Measurements from ENCODE around the gene ZNF81. TPM values are rescaled to one million over a fixed set of nuclear protein-coding genes. Genes with fewer than 3 reads are reported as not detected.

Gene ZNF81
- total RNA-seq, 3 donors from 2014 or later, result 5.4 to 7.6 (median 7.6) TPM

- peaks cover 35% of the 10 kb centered on the region for H3K36me3 Mint-ChIP-seq (ENCODE audit: insufficient read depth)
- ATAC-seq, result no peak
Observed at GRCh38 chrX:47862680-47863079, 26.0 kb downstream of the ZNF81 start.

DNA sequence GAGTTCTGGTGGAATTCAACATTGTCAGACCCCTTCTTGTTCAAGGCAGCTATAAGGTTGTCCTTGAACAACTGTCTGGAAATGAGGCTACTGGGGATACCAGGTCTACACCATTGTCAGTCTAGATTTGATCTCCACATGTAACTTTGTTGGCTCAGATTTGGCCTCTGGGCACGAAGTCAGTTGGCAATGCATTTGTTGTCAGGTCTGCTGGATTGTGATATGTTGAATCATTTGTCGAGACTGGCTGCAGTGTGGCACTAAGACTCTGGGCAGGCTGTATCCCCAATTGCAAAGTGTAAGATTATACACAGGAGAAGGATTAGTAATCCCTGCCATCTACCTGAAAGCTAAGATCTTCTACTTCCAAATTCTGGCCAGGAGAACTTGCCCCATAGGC lies 26.5 kb downstream of the ZNF81 start:
- Mint-ChIP-seq H3K9me3 (no peaks in the 10 kb centered on the region), H3K27me3 (ENCODE audit: low read depth) (no peaks in the 10 kb centered on the region), H3K4me3 (no peak overlapping the region), H3K36me3 (ENCODE audit: insufficient read depth) (peaks cover 35% of the 10 kb centered on the region), H3K4me1 (ENCODE audit: low read depth) (no peaks in the 10 kb centered on the region)
- DNase-seq, result no peak
- ATAC-seq, result no peak

More at GRCh38 chrX:47862680-47863079, 26.0 kb downstream of the ZNF81 start:
- H3K27me3 Mint-ChIP-seq (ENCODE audit: low read depth), result no peaks in the 10 kb centered on the region
- H3K4me3 Mint-ChIP-seq, result no peak overlapping the region
- no peaks in the 10 kb centered on the region for H3K9me3 Mint-ChIP-seq
- no peak for DNase-seq
- no peaks in the 10 kb centered on the region for H3K4me1 Mint-ChIP-seq (ENCODE audit: low read depth)

DNA sequence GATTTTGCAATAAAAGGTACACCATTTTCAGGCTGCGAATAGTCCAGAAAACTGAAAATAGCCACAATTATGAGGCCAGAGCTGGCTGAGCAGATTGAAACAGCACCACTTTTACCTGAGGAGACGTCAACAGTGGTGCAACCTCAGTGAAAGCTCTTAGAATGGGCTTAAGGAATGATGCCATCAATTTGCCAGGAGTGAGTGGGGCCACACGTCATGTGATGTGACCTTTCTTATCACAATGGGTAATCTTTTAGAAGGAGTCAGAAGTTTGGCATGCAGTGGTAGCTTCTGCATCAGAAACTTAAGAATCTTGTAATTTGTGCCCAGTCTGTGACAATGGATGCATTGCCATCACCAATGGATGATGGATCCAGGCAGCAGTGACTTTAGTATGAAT lies 27.6 kb downstream of the ZNF81 start:
- H3K4me1 Mint-ChIP-seq (ENCODE audit: low read depth), result no peaks in the 10 kb centered on the region
- H3K4me3 Mint-ChIP-seq, result no peak overlapping the region
- H3K27me3 Mint-ChIP-seq (ENCODE audit: low read depth), result no peaks in the 10 kb centered on the region
- H3K36me3 Mint-ChIP-seq (ENCODE audit: insufficient read depth), result peaks cover 40% of the 10 kb centered on the region
- no peaks in the 10 kb centered on the region for H3K9me3 Mint-ChIP-seq
- DNase-seq (no peak), ATAC-seq (no peak)

- Mint-ChIP-seq H3K4me3 (no peak overlapping the region), H3K9me3 (no peaks in the 10 kb centered on the region), H3K27me3 (ENCODE audit: low read depth) (no peaks in the 10 kb centered on the region), H3K36me3 (ENCODE audit: insufficient read depth) (peaks cover 36% of the 10 kb centered on the region), H3K4me1 (ENCODE audit: low read depth) (no peaks in the 10 kb centered on the region)
- no peak for DNase-seq
- no peak for ATAC-seq
Observed at GRCh38 chrX:47864785-47865184, 28.1 kb downstream of the ZNF81 start.

DNA sequence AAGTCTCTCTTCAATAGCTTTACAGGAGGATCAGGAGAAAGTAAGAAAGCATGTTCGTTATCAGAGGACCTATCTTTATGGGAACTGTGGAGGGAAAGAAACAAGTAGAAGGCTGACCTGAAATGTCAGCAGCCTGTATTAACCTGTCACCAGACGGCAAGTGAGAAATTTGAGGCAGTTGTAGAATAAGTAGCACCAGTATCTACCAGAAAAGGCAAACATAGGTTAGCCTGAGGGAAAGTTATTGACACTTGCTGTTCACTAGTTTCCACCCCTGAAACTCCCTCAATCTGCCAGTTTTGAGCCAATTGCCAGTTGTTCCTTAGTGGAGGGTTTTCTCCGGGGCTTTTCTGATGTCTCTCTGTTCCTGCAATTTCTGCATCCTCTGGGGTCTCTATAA lies 36.4 kb downstream of the ZNF81 start:
- peaks cover 12% of the 10 kb centered on the region for H3K9me3 Mint-ChIP-seq
- no peak overlapping the region for H3K4me3 Mint-ChIP-seq
- H3K27me3 Mint-ChIP-seq (ENCODE audit: low read depth), result no peaks in the 10 kb centered on the region
- DNase-seq, result no peak
- no peak for ATAC-seq
- peaks cover 34% of the 10 kb centered on the region for H3K36me3 Mint-ChIP-seq (ENCODE audit: insufficient read depth)
- no peaks in the 10 kb centered on the region for H3K4me1 Mint-ChIP-seq (ENCODE audit: low read depth)

DNA sequence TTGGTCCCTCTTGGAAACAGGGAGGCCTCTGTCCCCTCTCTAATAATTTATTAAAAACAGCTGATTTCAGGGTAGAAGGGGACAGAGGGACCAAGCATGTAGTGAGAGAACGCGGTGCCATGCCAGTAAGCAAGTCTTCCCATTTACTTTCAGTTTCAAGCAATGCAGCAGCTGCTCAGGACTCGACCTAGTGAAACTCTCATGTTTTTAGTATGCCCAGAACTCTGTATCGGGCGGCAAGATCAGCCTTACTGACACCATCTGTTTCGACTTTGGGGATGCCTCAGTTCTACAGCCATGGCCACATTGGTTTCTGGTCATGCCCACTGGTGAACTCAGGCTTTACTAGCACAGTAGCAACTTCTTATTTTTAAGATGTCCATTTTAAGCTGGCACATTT lies 40.6 kb downstream of the ZNF81 start:
- Mint-ChIP-seq H3K27me3 (ENCODE audit: low read depth) (no peaks in the 10 kb centered on the region), H3K36me3 (ENCODE audit: insufficient read depth) (peaks cover 27% of the 10 kb centered on the region), H3K4me3 (no peak overlapping the region), H3K4me1 (ENCODE audit: low read depth) (peaks cover 2% of the 10 kb centered on the region), H3K9me3 (peaks cover 8% of the 10 kb centered on the region)
- no peak for ATAC-seq
- DNase-seq, result no peak

DNA sequence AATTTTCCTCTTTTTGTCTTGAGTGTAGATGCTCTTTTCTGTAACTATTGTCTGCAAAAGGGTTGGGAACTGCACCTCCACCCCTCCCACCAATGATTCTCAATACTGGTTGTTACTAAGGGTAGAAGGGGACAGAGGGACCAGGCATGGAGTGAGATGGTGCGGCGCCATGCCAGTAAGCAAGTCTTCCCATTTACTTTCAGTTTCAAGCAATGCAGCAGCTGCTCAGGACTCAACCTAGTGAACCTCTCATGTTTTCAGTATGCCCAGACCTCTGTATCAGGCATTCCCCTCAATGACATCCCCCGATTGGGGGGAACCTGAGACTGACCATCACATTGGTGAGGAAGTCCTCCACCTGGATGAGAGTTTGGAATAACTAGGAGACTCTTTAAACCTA lies 41.5 kb downstream of the ZNF81 start:
- H3K27me3 Mint-ChIP-seq (ENCODE audit: low read depth), result no peaks in the 10 kb centered on the region
- no peak overlapping the region for H3K4me3 Mint-ChIP-seq
- peaks cover 2% of the 10 kb centered on the region for H3K9me3 Mint-ChIP-seq
- H3K4me1 Mint-ChIP-seq (ENCODE audit: low read depth), result peaks cover 2% of the 10 kb centered on the region
- peaks cover 23% of the 10 kb centered on the region for H3K36me3 Mint-ChIP-seq (ENCODE audit: insufficient read depth)
- DNase-seq (no peak), ATAC-seq (no peak)

DNA sequence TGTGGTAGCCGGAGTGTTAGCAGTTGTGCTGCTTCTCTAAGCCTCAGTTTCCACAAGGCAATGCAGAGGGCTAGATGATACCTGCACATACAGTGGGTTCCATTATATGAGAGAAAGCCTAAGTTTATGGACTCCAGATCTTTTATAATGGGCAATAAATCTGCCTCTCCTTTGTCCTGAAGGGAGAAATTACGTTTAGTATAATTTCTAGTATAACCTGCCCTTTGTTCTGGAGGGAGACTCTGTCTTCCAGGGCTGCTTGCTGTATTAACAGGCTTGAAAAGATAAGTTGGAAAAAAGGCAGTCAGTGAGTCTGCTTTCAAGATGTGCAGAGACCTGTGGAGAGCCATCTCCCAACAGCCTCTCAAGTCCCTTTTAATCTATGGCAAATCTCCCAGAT lies 42.8 kb downstream of the ZNF81 start:
- H3K9me3 Mint-ChIP-seq, result no peaks in the 10 kb centered on the region
- no peak overlapping the region for H3K4me3 Mint-ChIP-seq
- no peaks in the 10 kb centered on the region for H3K27me3 Mint-ChIP-seq (ENCODE audit: low read depth)
- no peak for DNase-seq
- H3K36me3 Mint-ChIP-seq (ENCODE audit: insufficient read depth), result peaks cover 16% of the 10 kb centered on the region
- peaks cover 2% of the 10 kb centered on the region for H3K4me1 Mint-ChIP-seq (ENCODE audit: low read depth)
- no peak for ATAC-seq

GRCh38 chrX:47880927-47881326 lies 44.2 kb downstream of the ZNF81 start:
- ATAC-seq (no peak), DNase-seq (no peak)
- Mint-ChIP-seq H3K27me3 (ENCODE audit: low read depth) (no peaks in the 10 kb centered on the region), H3K36me3 (ENCODE audit: insufficient read depth) (peaks cover 27% of the 10 kb centered on the region), H3K4me1 (ENCODE audit: low read depth) (peaks cover 2% of the 10 kb centered on the region), H3K9me3 (no peaks in the 10 kb centered on the region), H3K4me3 (no peak overlapping the region)

DNA sequence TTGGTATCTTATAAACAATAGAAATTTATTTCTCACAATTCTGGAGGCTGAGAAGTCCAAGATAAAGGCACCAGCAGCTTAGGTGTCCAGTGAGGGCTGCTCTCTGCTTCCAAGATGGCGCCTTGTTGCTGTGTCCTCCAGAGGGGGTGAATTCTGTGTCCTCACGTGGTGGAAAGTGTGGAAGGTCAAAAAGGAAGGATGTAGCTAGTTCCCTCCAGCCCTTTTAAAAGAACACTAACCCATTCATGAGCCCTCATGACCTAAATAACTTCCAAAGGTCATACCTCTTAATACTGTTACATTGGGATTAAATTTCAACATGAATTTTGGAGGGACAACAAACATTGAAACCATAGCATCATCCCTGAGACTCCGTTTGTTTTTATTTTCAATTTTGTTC lies 48.8 kb downstream of the ZNF81 start:
- Mint-ChIP-seq H3K36me3 (ENCODE audit: insufficient read depth) (peaks cover 40% of the 10 kb centered on the region), H3K9me3 (no peaks in the 10 kb centered on the region), H3K4me3 (no peak overlapping the region), H3K27me3 (ENCODE audit: low read depth) (no peaks in the 10 kb centered on the region), H3K4me1 (ENCODE audit: low read depth) (peaks cover 2% of the 10 kb centered on the region)
- DNase-seq, result no peak
- no peak for ATAC-seq

DNA sequence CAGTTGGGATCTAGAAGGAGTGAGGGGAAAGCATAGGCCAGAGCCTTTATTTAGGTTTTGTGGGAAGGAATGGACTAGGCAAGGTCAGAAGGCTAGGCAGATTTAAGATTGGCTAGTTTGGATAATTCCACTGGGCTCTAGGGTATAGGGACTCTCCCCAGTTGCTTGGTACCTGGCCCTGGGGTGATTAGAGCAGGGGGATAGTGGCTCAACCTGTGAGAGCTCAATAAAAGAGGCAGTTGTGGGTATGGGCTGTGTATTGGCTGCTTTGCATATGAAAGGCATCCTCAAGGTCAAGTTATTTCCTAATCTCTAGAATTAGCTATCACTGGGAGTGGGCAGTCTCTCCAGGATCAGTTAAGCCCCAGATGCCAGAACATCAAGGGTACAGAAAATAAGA lies 61.3 kb downstream of the ZNF81 start:
- Mint-ChIP-seq H3K27me3 (ENCODE audit: low read depth) (no peaks in the 10 kb centered on the region), H3K4me1 (ENCODE audit: low read depth) (no peaks in the 10 kb centered on the region), H3K4me3 (no peak overlapping the region), H3K36me3 (ENCODE audit: insufficient read depth) (peaks cover 37% of the 10 kb centered on the region), H3K9me3 (no peaks in the 10 kb centered on the region)
- no peak for DNase-seq
- no peak for ATAC-seq

DNA sequence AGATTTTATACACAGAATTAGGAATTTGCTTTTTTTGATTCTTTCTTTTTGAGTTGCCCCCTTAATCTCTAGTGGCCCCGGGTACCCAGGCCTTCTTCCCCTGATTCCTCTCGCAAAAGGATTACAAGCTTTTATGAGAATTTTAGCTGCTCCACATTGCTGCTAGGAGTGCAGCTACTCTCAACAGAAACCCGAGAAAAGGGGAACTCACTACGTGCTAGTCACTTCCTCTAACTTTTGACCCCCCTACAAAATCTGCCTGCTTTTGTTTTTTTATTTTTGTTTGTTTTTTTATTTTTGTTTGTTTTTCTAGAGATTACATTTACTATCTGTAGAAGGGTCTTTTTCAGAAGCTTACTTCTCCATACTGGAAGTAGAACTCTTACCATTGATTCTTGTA lies 64.1 kb downstream of the ZNF81 start:
- DNase-seq, result no peak
- Mint-ChIP-seq H3K27me3 (ENCODE audit: low read depth) (no peaks in the 10 kb centered on the region), H3K4me3 (no peak overlapping the region), H3K36me3 (ENCODE audit: insufficient read depth) (peaks cover 29% of the 10 kb centered on the region), H3K9me3 (no peaks in the 10 kb centered on the region), H3K4me1 (ENCODE audit: low read depth) (no peaks in the 10 kb centered on the region)
- no peak for ATAC-seq

DNA sequence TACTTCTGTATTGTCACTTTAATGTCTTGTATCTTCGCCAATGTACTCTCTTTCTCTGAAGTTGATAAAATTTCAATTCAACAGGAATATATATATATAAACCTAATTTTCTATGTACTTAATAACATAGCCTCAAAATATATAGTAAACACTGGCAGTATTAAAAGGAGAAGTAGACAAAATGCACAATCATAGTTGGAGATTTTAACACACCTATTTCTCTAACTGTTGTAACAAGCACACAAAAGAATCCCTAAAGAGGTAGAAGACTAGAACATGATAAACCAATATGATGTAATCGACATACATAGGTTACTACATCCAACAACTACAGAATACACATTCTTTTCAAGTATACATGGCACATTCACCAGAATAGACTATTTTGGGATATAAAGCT lies 65.5 kb downstream of the ZNF81 start:
- ATAC-seq (no peak), DNase-seq (no peak)
- Mint-ChIP-seq H3K36me3 (ENCODE audit: insufficient read depth) (peaks cover 18% of the 10 kb centered on the region), H3K9me3 (no peaks in the 10 kb centered on the region), H3K4me3 (no peak overlapping the region), H3K27me3 (ENCODE audit: low read depth) (no peaks in the 10 kb centered on the region), H3K4me1 (ENCODE audit: low read depth) (no peaks in the 10 kb centered on the region)

DNA sequence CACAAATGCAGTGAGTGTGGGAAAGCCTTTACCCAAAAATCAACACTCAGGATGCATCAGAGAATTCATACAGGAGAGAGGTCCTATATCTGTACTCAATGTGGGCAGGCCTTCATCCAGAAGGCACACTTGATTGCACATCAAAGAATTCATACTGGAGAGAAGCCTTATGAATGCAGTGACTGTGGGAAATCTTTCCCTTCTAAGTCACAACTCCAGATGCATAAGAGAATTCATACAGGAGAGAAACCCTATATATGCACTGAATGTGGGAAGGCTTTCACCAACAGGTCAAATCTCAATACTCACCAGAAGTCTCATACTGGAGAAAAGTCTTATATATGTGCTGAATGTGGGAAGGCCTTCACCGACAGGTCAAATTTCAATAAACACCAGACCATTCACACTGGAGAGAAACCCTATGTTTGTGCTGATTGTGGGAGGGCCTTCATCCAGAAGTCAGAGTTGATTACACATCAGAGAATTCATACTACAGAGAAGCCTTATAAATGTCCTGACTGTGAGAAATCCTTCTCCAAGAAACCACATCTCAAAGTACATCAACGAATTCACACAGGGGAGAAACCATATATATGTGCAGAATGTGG lies 79.3 kb downstream of the ZNF81 start:
- ATAC-seq (no peak), DNase-seq (no peak)
- Mint-ChIP-seq H3K4me1 (ENCODE audit: low read depth) (no peaks in the 10 kb centered on the region), H3K9me3 (peaks cover 37% of the 10 kb centered on the region), H3K4me3 (no peak overlapping the region), H3K36me3 (ENCODE audit: insufficient read depth) (peaks cover 40% of the 10 kb centered on the region), H3K27me3 (ENCODE audit: low read depth) (no peaks in the 10 kb centered on the region)

DNA sequence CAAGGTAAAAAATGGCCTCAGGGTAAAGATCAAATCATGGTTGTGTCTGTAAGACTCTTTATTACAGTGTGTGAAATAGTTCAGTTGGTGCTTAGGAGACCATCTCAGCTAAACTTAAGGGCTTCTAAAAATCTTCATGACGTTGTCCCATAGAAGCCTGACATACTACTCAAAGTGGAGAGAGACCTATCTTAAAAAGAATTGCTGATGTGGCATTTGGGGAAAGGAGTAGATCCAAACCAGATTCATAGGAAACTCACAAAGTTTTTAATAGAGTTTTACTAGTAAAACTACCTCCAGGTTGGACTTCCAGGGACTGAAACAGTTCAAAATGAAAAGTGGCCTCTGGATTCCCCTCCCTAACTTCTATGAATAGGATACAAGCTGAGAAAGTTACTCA lies 81.6 kb downstream of the ZNF81 start:
- no peak overlapping the region for H3K4me3 Mint-ChIP-seq
- H3K9me3 Mint-ChIP-seq, result peaks cover 37% of the 10 kb centered on the region
- H3K27me3 Mint-ChIP-seq (ENCODE audit: low read depth), result no peaks in the 10 kb centered on the region
- DNase-seq (no peak), ATAC-seq (no peak)
- peaks cover 33% of the 10 kb centered on the region for H3K36me3 Mint-ChIP-seq (ENCODE audit: insufficient read depth)
- H3K4me1 Mint-ChIP-seq (ENCODE audit: low read depth), result no peaks in the 10 kb centered on the region

DNA sequence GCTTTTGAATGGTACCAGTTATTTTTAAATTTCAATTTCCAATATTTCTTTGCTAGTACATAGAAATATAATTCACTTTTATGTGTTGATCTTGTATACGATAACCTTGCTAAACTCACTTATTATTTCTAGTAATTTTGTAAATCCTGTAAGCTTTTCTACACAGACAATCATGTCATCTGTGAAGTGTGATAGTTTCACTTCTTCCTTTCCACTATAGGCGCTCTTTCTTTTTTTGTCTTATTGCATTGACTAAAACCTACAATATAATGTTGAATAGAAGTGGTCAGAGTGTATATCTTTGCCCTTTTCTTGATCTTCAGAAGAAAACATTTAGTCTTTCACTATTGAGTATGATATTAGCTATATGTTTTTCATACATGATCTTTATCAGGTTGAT lies 90.5 kb downstream of the ZNF81 start:
- Mint-ChIP-seq H3K9me3 (peaks cover 4% of the 10 kb centered on the region), H3K4me1 (ENCODE audit: low read depth) (no peaks in the 10 kb centered on the region), H3K36me3 (ENCODE audit: insufficient read depth) (no peaks in the 10 kb centered on the region), H3K4me3 (no peak overlapping the region), H3K27me3 (ENCODE audit: low read depth) (no peaks in the 10 kb centered on the region)
- ATAC-seq, result no peak
- no peak for DNase-seq
